ENCODE results near the gene TM4SF4.

TM4SF4 gene

DNA sequence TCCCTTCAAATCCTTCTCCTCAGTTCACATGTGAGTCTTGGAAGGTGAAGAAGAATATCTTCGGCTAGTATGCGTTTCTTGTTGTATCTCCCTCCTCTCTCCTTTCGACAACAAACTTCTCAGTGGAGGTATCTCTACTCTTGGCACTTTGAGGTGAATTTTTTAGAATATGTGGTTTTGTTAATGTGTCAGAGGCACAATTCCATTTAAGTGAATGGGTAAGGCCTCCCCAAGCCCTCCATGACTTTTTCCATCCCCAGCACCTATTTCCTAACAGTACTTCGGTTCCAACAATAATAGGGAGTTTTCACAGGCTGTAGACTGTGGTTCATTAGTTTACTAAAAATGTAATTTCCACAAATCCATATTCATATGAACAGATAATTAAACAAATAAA, 74.2 kb downstream of the TM4SF4 start:
- no peak for DNase-seq (ENCODE audit: low spot score)

DNA sequence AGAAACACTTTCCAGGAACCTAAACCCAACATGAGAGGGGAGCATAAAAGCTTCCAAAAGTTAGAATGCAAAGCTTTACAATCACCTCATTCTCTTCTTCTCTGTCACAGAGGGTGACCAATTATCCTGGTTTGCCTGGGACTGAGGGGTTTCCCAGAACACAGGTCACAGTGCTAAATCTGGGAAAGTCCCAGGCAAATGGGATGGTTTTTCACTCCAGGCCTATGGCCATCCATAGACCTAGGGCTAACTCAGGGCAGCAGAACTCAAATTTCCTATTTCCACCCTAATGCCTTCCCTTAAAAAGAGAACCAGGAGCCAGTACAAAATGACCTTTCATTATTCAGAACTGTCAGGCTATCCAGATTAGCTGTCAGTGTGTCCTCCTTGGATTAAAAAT, 77.0 kb downstream of the TM4SF4 start:
- no peak for DNase-seq (ENCODE audit: low spot score)

DNA sequence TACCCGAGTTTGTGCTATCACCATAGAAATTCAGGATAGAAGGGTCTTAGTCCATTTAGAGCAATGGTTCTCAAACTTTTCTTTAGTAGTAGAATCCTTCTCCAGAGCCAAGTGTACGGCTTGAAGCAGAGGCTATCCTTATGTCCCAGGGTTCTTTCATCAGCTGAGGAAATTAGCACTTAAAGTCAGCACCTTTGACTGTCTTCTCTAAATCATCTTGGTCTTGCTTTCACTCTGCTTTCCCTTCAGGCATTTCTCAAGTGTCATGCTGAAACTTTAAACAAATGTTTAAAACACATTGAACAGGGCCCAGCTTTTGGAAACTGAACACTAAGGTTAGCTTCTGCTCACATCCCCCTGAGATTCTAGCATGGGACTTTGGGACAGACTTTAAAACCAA, 78.2 kb downstream of the TM4SF4 start:
- no peak for DNase-seq (ENCODE audit: low spot score)

All from cerebellar cortex (tissue), 1 donor.